ENCODE measurements around the gene BCOR. TPM values are rescaled to one million over a fixed set of nuclear protein-coding genes. Genes with fewer than 3 reads are reported as not detected.

The BCOR gene
- total and polyA plus RNA-seq, 9 of the 15 experiments (the other 6 are each of a cell fraction or from before 2014, with no cell fraction given): 27.5 to 113 (median 37.6) TPM

DNA sequence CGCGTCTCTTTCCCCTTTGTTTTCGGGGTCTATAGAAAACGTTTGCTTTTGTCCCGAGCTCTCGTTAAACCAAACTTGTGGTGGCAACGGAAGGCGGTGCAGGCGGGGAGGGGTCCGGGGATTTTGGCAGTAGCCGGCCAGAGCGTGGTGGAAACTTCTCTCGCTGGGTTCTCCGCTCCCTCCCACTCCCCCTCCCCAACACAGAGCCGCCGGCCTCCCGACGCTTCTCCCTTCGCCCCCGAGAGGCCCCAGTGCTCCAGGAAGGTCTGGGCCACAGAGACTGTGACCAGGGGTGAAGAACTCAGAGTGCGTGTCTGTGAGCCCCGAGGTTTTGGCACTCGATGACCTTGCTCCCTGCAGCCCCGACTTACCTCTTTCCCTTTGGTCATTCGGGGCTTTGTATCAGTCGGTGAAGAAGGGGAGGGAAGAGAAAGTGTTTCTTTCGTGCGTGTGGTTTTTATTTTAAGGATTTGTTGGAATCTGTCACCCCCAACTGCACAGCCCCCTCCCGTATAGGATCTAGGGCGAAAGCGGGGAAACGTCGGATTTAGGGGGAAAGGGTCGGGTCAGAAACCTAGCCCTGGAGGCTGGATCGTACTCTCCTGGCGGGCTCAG, 9.0 kb upstream of the BCOR start (continued):
- TF ChIP-seq, protein P1, sequence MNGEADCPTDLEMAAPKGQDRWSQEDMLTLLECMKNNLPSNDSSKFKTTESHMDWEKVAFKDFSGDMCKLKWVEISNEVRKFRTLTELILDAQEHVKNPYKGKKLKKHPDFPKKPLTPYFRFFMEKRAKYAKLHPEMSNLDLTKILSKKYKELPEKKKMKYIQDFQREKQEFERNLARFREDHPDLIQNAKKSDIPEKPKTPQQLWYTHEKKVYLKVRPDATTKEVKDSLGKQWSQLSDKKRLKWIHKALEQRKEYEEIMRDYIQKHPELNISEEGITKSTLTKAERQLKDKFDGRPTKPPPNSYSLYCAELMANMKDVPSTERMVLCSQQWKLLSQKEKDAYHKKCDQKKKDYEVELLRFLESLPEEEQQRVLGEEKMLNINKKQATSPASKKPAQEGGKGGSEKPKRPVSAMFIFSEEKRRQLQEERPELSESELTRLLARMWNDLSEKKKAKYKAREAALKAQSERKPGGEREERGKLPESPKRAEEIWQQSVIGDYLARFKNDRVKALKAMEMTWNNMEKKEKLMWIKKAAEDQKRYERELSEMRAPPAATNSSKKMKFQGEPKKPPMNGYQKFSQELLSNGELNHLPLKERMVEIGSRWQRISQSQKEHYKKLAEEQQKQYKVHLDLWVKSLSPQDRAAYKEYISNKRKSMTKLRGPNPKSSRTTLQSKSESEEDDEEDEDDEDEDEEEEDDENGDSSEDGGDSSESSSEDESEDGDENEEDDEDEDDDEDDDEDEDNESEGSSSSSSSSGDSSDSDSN (IDR thresholded peaks at IDR 0.05; ENCODE audit: borderline replicate concordance in 1 of 2, low read depth in 2 of 2, low read length in 2 of 2): no peak
- TF ChIP-seq RBM17 (IDR thresholded peaks at IDR 0.05; ENCODE audit: borderline replicate concordance, low read depth, low read length): no peak
- TF ChIP-seq MAFF (IDR thresholded peaks at IDR 0.05; ENCODE audit: low read length): no peak
- TF ChIP-seq POU5F1 (IDR thresholded peaks at IDR 0.05; ENCODE audit: borderline replicate concordance, low read depth, low read length, partially characterized antibody): no peak
- TF ChIP-seq SMAD4 (CRISPR knock-in tag; conservative IDR thresholded peaks at IDR 0.05): no peak; the same call in 1 of the 2 replicates
- TF ChIP-seq HDAC8 (tag; IDR thresholded peaks at IDR 0.05): no peak
- no peak for TF ChIP-seq OTX1 (CRISPR knock-in tag; IDR thresholded peaks at IDR 0.05)
- TF ChIP-seq PHF8 (IDR thresholded peaks at IDR 0.05; ENCODE audit: borderline replicate concordance, low read length): peak; percentile 37; the same call in 1 of the 2 replicates
- TF ChIP-seq, protein P2, sequence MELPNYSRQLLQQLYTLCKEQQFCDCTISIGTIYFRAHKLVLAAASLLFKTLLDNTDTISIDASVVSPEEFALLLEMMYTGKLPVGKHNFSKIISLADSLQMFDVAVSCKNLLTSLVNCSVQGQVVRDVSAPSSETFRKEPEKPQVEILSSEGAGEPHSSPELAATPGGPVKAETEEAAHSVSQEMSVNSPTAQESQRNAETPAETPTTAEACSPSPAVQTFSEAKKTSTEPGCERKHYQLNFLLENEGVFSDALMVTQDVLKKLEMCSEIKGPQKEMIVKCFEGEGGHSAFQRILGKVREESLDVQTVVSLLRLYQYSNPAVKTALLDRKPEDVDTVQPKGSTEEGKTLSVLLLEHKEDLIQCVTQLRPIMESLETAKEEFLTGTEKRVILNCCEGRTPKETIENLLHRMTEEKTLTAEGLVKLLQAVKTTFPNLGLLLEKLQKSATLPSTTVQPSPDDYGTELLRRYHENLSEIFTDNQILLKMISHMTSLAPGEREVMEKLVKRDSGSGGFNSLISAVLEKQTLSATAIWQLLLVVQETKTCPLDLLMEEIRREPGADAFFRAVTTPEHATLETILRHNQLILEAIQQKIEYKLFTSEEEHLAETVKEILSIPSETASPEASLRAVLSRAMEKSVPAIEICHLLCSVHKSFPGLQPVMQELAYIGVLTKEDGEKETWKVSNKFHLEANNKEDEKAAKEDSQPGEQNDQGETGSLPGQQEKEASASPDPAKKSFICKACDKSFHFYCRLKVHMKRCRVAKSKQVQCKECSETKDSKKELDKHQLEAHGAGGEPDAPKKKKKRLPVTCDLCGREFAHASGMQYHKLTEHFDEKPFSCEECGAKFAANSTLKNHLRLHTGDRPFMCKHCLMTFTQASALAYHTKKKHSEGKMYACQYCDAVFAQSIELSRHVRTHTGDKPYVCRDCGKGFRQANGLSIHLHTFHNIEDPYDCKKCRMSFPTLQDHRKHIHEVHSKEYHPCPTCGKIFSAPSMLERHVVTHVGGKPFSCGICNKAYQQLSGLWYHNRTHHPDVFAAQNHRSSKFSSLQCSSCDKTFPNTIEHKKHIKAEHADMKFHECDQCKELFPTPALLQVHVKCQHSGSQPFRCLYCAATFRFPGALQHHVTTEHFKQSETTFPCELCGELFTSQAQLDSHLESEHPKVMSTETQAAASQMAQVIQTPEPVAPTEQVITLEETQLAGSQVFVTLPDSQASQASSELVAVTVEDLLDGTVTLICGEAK (IDR thresholded peaks at IDR 0.05): peak; percentile 37; the same call in 1 of the 2 replicates
- TF ChIP-seq, protein P2 (CRISPR knock-in tag; IDR thresholded peaks at IDR 0.05): no peak
- TF ChIP-seq, protein P3, sequence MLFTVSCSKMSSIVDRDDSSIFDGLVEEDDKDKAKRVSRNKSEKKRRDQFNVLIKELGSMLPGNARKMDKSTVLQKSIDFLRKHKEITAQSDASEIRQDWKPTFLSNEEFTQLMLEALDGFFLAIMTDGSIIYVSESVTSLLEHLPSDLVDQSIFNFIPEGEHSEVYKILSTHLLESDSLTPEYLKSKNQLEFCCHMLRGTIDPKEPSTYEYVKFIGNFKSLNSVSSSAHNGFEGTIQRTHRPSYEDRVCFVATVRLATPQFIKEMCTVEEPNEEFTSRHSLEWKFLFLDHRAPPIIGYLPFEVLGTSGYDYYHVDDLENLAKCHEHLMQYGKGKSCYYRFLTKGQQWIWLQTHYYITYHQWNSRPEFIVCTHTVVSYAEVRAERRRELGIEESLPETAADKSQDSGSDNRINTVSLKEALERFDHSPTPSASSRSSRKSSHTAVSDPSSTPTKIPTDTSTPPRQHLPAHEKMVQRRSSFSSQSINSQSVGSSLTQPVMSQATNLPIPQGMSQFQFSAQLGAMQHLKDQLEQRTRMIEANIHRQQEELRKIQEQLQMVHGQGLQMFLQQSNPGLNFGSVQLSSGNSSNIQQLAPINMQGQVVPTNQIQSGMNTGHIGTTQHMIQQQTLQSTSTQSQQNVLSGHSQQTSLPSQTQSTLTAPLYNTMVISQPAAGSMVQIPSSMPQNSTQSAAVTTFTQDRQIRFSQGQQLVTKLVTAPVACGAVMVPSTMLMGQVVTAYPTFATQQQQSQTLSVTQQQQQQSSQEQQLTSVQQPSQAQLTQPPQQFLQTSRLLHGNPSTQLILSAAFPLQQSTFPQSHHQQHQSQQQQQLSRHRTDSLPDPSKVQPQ (CRISPR knock-in tag; IDR thresholded peaks at IDR 0.05; ENCODE audit: borderline replicate concordance): no peak
